Large intestine (tissue), 3 donors: ENCODE measurements around the gene SLX1A. TPM values are rescaled to one million over a fixed set of nuclear protein-coding genes. Genes with fewer than 3 reads are reported as not detected.
"Not testable (repeated sequence)": the region's sequence is repeated elsewhere in the genome, so short reads cannot be mapped to it uniquely, and the experiment has no call there.

Experiments used
- DNase-seq, 2 donors: peaks; one replicate each; pipeline versions ENCODE4 v3.0.0 to v3.0.0-alpha.2; 2013
- H3K27ac ChIP-seq: one replicate; pipeline ENCODE4 v1.5.1; 2013; ENCODE audit warnings: low read length
- H3K27me3 ChIP-seq: 2 replicates; pipeline ENCODE4 v1.6.1; 2013; ENCODE audit warnings: low read length; ENCODE audit not compliant: control insufficient read depth, insufficient read depth
- H3K36me3 ChIP-seq: 2 replicates; pipeline ENCODE4 v1.6.1; 2013; ENCODE audit warnings: low read length; ENCODE audit not compliant: control insufficient read depth, insufficient read depth
- H3K4me1 ChIP-seq: one replicate; pipeline ENCODE4 v1.6.1; 2013; ENCODE audit warnings: low read length; ENCODE audit not compliant: control insufficient read depth, insufficient read depth
- H3K4me3 ChIP-seq: one replicate; pipeline ENCODE4 v1.5.1; 2013; ENCODE audit warnings: low read length
- H3K9me3 ChIP-seq: one replicate; pipeline ENCODE4 v1.6.1; 2013; ENCODE audit warnings: mild to moderate bottlenecking, low read depth, low read length, moderate library complexity; ENCODE audit not compliant: control insufficient read depth
- WGBS: methylation state at CpG from one replicate; pipeline ENCODE4 v1.1.5; 2013; ENCODE audit warnings: low lambda C conversion rate; ENCODE audit not compliant: insufficient coverage; 5-methylcytosine and 5-hydroxymethylcytosine counted together
- polyA plus RNA-seq: library from polyadenylated mRNA; unstranded; fragments of 120-200 nt; gene quantifications from one replicate; pipeline ENCODE4 v1.2.1, GENCODE V29; 2013

SLX1A gene
- polyA plus RNA-seq, 1 donor, result 74.9 TPM

GRCh38 chr16:30193098-30193497 lies 577 bp upstream of the SLX1A start:
- H3K9me3 ChIP-seq, H3K27me3 ChIP-seq, DNase-seq, H3K36me3 ChIP-seq, H3K4me3 ChIP-seq, H3K4me1 ChIP-seq, H3K27ac ChIP-seq: not testable (repeated sequence)
- no CpG with 5 or more reads among the region's 21 CpGs for WGBS

- H3K4me1 ChIP-seq, H3K36me3 ChIP-seq, DNase-seq, H3K9me3 ChIP-seq, H3K27me3 ChIP-seq: not testable (repeated sequence)
- peak overlapping the region; percentile 46 for H3K4me3 ChIP-seq
- H3K27ac ChIP-seq, result peak overlapping the region; percentile 74
- WGBS, result no CpG with 5 or more reads among the region's 60 CpGs
Observed at GRCh38 chr16:30194172-30194925, 674 bp downstream of the SLX1A start.

- H3K27me3 ChIP-seq, DNase-seq, H3K4me3 ChIP-seq, H3K4me1 ChIP-seq, H3K9me3 ChIP-seq, H3K36me3 ChIP-seq: not testable (repeated sequence)
- WGBS, result no CpG with 5 or more reads among the region's 2 CpGs
- H3K27ac ChIP-seq, result peak overlapping the region; percentile 81
Observed at GRCh38 chr16:30197001-30197400, 3.3 kb downstream of the SLX1A start.

GRCh38 chr16:30199049-30199448 lies 5.4 kb downstream of the SLX1A start, which contains the start of gene SULT1A3:
TSS of gene SULT1A3 (plus strand) at chr16:30199255. CDS start at chr16:30200729, 1,474 bp downstream.
- not testable (repeated sequence) for H3K9me3 ChIP-seq, H3K27ac ChIP-seq, H3K4me3 ChIP-seq, H3K36me3 ChIP-seq, H3K27me3 ChIP-seq, DNase-seq, H3K4me1 ChIP-seq
- no CpG with 5 or more reads among the region's 3 CpGs for WGBS

- DNase-seq, H3K9me3 ChIP-seq, H3K4me1 ChIP-seq, H3K4me3 ChIP-seq, H3K27ac ChIP-seq, H3K36me3 ChIP-seq, H3K27me3 ChIP-seq: not testable (repeated sequence)
- WGBS, result no CpG with 5 or more reads among the region's 15 CpGs
Observed at GRCh38 chr16:30199608-30200343, 6.1 kb downstream of the SLX1A start.

- H3K27ac ChIP-seq, result peak overlapping the region; percentile 47
Observed at GRCh38 chr16:30205541-30206236, 12.0 kb downstream of the SLX1A start.

GRCh38 chr16:30206252-30206651 lies 12.6 kb downstream of the SLX1A start:
- not testable (repeated sequence) for DNase-seq, H3K36me3 ChIP-seq, H3K9me3 ChIP-seq, H3K27me3 ChIP-seq, H3K4me1 ChIP-seq
- Histone ChIP-seq H3K4me3 (peak overlapping the region; percentile 43), H3K27ac (peak overlapping the region; percentile 47)
- WGBS, result no CpG with 5 or more reads among the region's 33 CpGs

More at GRCh38 chr16:30205541-30206236, 12.0 kb downstream of the SLX1A start:
- peak overlapping the region; percentile 43 for H3K4me3 ChIP-seq
- H3K36me3 ChIP-seq, H3K27me3 ChIP-seq, DNase-seq, H3K4me1 ChIP-seq, H3K9me3 ChIP-seq: not testable (repeated sequence)
- no CpG with 5 or more reads among the region's 52 CpGs for WGBS

- H3K36me3 ChIP-seq, H3K4me1 ChIP-seq, H3K27me3 ChIP-seq, H3K4me3 ChIP-seq, DNase-seq, H3K27ac ChIP-seq, H3K9me3 ChIP-seq: not testable (repeated sequence)
- no CpG with 5 or more reads among the region's 9 CpGs for WGBS
Observed at GRCh38 chr16:30207063-30207704, 13.5 kb downstream of the SLX1A start.

- not testable (repeated sequence) for H3K4me3 ChIP-seq, H3K4me1 ChIP-seq, DNase-seq, H3K27ac ChIP-seq, H3K27me3 ChIP-seq, H3K9me3 ChIP-seq, H3K36me3 ChIP-seq
- no CpG with 5 or more reads among the region's 6 CpGs for WGBS
Observed at GRCh38 chr16:30209032-30209431, 15.4 kb downstream of the SLX1A start.

- not testable (repeated sequence) for H3K4me3 ChIP-seq, H3K27me3 ChIP-seq, H3K9me3 ChIP-seq, H3K27ac ChIP-seq, DNase-seq, H3K36me3 ChIP-seq, H3K4me1 ChIP-seq
- no CpG with 5 or more reads among the region's 4 CpGs for WGBS
Observed at GRCh38 chr16:30211414-30211813, 17.7 kb downstream of the SLX1A start.
